ENCODE data around the gene TSSK6.

DNA sequence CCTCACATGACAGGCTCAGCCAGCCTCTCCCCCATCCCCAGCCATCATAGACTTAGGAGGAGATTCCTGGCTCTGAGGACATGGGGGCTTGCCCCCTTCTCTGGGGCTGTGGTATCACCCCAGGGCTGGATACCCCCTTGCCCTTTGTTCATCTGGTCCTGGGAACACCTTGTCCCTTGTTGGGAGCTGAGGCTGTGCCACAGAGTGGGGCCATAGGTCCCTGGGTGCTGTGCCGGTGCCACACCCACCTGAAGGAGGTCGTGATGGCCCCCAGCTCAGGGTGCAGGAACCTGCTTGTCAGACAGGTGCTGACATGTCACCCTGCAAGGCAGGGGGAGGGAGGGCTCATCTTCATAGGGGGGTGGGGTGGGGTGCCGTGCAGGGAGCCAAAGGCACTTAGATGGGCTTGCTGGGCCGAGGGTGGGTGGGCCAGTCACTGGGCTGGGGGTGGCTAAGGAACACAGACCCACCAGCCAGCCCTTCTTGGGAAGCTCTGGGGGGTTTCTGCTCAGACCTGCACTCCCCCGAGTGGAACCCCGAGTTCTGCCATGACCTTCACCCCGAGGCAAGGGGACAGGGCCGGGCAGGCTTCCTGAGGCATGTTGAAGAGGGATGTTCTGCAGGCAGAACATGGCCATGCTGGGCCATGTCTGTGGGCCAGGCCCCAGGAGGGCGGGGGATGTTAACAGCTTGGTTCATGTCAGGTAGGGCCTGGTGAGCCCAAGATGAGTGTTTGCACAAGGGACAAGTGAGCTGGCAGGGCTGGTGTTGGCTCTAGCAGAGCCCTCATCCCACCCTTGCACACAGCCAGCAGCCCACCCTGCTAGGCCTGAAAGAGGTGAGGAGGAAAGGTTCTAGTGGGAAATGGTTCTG lies 28.0 kb downstream of the TSSK6 start:
- TF ChIP-seq, protein P1, sequence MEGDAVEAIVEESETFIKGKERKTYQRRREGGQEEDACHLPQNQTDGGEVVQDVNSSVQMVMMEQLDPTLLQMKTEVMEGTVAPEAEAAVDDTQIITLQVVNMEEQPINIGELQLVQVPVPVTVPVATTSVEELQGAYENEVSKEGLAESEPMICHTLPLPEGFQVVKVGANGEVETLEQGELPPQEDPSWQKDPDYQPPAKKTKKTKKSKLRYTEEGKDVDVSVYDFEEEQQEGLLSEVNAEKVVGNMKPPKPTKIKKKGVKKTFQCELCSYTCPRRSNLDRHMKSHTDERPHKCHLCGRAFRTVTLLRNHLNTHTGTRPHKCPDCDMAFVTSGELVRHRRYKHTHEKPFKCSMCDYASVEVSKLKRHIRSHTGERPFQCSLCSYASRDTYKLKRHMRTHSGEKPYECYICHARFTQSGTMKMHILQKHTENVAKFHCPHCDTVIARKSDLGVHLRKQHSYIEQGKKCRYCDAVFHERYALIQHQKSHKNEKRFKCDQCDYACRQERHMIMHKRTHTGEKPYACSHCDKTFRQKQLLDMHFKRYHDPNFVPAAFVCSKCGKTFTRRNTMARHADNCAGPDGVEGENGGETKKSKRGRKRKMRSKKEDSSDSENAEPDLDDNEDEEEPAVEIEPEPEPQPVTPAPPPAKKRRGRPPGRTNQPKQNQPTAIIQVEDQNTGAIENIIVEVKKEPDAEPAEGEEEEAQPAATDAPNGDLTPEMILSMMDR (IDR thresholded peaks at IDR 0.05) = no peak
- no peak for TF ChIP-seq POLR2A (IDR thresholded peaks at IDR 0.05)
